ENCODE measurements around the gene MAPK9.

GRCh38 chr5:180250329-180250728, 41.6 kb downstream of the MAPK9 start:
- TF ChIP-seq CTCF (IDR thresholded peaks at IDR 0.05) (no peak), POLR2A (IDR thresholded peaks at IDR 0.05) (no peak)

All from thyroid gland (tissue), 4 donors.